GM19035 (cell line): ENCODE results near the gene SULT2B1.

ENCODE experiments used
- ATAC-seq: cut with Tn5 transposase; IDR thresholded peaks from one replicate; pipeline ENCODE4 v1.9.1; 2021; ENCODE audit not compliant: unreplicated experiment

Gene SULT2B1

GRCh38 chr19:48646722-48647216 is 94.8 kb downstream of the SULT2B1 start:
- ATAC-seq, result no peak

- no peak for ATAC-seq
These were observed 96.2 kb downstream of the SULT2B1 start for GRCh38 chr19:48648134-48648533.
